ENCODE measurements around the gene PHRF1.

- TF ChIP-seq CTCF (IDR thresholded peaks at IDR 0.05) (no peak), EP300 (IDR thresholded peaks at IDR 0.05) (no peak), POLR2A (IDR thresholded peaks at IDR 0.05; ENCODE audit: low read depth) (no peak)
Observed at GRCh38 chr11:560305-561147, 15.7 kb upstream of the PHRF1 start, which contains the start of the genes LMNTD2 and RASSF7.

Data from esophagus muscularis mucosa (tissue), 4 donors.